ENCODE results near the gene DNMT1. TPM values are rescaled to one million over a fixed set of nuclear protein-coding genes. Genes with fewer than 3 reads are reported as not detected.

The DNMT1 gene
- total RNA-seq, 1 experiment from 2014 or later, result 383 TPM

DNA sequence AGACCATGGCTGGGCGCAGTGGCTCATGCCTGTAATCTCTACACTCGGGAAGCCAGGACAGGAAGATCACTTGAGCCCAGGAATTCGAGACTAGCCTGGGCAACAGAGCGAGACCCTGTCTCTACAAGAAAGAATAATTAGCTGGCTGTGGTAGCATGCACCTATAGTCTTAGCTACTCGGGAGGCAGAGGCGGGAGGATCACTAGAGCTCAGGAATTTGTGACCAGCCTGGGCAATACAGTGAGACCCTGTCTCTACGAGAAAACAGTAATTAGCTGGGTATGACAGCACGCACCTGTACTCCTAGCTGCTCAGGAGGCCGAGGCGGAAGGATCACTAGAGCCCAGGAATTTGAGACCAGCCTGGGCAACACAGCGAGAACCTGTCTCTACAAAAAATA lies 7.4 kb downstream of the DNMT1 start:
- H3K4me3 ChIP-seq (ENCODE audit: low read depth, low read length, poor library complexity, severe bottlenecking), result no peak overlapping the region
- H3K36me3 ChIP-seq (ENCODE audit: insufficient read depth, low read length, poor library complexity, severe bottlenecking), result peaks cover 52% of the 10 kb centered on the region
- intact Hi-C loops (cut with micrococcal nuclease; ENCODE audit: unreplicated experiment), result no loop called here
- H3K4me1 ChIP-seq (ENCODE audit: insufficient read depth, low read length, poor library complexity, severe bottlenecking), result no peaks in the 10 kb centered on the region
- POLR2A ChIA-PET (ENCODE audit: low non-redundant PET), result interaction anchor here (0.6 kb wide), 1 partner anchor 11 kb away, joined by 3 read pairs; no protein-coding TSS in a partner anchor
- H3K9me3 ChIP-seq (ENCODE audit: low read depth, low read length, poor library complexity, severe bottlenecking), result no peaks in the 10 kb centered on the region
- BruUV-seq (replicated peaks), result no TSS peak
- CTCF ChIA-PET, result no interaction called here
- no peaks in the 10 kb centered on the region for H3K27me3 ChIP-seq (replicated peaks; ENCODE audit: insufficient read depth, low read depth, low read length, poor library complexity)
- TF ChIP-seq EZH2 (IDR thresholded peaks at IDR 0.05; ENCODE audit: borderline replicate concordance, low read depth, low read length, poor library complexity, severe bottlenecking), result no peak
- TF ChIP-seq, protein P1, sequence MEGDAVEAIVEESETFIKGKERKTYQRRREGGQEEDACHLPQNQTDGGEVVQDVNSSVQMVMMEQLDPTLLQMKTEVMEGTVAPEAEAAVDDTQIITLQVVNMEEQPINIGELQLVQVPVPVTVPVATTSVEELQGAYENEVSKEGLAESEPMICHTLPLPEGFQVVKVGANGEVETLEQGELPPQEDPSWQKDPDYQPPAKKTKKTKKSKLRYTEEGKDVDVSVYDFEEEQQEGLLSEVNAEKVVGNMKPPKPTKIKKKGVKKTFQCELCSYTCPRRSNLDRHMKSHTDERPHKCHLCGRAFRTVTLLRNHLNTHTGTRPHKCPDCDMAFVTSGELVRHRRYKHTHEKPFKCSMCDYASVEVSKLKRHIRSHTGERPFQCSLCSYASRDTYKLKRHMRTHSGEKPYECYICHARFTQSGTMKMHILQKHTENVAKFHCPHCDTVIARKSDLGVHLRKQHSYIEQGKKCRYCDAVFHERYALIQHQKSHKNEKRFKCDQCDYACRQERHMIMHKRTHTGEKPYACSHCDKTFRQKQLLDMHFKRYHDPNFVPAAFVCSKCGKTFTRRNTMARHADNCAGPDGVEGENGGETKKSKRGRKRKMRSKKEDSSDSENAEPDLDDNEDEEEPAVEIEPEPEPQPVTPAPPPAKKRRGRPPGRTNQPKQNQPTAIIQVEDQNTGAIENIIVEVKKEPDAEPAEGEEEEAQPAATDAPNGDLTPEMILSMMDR (conservative IDR thresholded peaks at IDR 0.05; ENCODE audit: low read depth, low read length), result no peak
- no peak overlapping the region for H3K27ac ChIP-seq (ENCODE audit: low read depth, low read length, poor library complexity, severe bottlenecking)
- DNase-seq (ENCODE audit: low spot score), result no peak

DNA sequence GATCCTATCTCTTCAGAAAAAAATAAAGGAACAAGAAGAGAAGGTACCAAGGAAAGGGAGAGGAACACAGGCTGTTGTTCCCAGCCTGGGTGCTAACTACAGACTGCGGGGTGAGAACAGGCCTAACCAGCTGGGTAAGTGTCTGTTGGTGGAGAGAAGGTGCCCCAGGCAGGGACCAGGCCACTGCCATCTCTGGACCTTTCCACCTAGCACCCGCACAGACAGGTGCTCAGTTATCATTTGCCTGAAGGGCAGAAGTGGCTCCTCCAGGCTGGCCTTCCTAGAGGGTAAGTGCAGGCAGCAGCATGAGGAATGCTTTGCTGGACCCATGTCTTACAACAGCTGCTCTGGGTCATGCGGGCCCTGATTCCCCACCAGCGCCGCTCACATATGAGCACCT lies 10.1 kb downstream of the DNMT1 start:
- H3K27me3 ChIP-seq (replicated peaks; ENCODE audit: insufficient read depth, low read depth, low read length, poor library complexity), result no peaks in the 10 kb centered on the region
- no peak for DNase-seq (ENCODE audit: low spot score)
- H3K36me3 ChIP-seq (ENCODE audit: insufficient read depth, low read length, poor library complexity, severe bottlenecking), result peaks cover 56% of the 10 kb centered on the region
- TF ChIP-seq, protein P1 (conservative IDR thresholded peaks at IDR 0.05; ENCODE audit: low read depth, low read length), result no peak
- no peak for TF ChIP-seq EZH2 (IDR thresholded peaks at IDR 0.05; ENCODE audit: borderline replicate concordance, low read depth, low read length, poor library complexity, severe bottlenecking)
- H3K9me3 ChIP-seq (ENCODE audit: low read depth, low read length, poor library complexity, severe bottlenecking), result no peaks in the 10 kb centered on the region
- H3K4me1 ChIP-seq (ENCODE audit: insufficient read depth, low read length, poor library complexity, severe bottlenecking), result no peaks in the 10 kb centered on the region
- peak overlapping the region; percentile 21 for H3K27ac ChIP-seq (ENCODE audit: low read depth, low read length, poor library complexity, severe bottlenecking)
- BruUV-seq (replicated peaks), result no TSS peak
- POLR2A ChIA-PET (ENCODE audit: low non-redundant PET), result no interaction called here
- H3K4me3 ChIP-seq (ENCODE audit: low read depth, low read length, poor library complexity, severe bottlenecking), result no peak overlapping the region
- intact Hi-C loops (cut with micrococcal nuclease; ENCODE audit: unreplicated experiment), result no loop called here
- CTCF ChIA-PET, result no interaction called here

DNA sequence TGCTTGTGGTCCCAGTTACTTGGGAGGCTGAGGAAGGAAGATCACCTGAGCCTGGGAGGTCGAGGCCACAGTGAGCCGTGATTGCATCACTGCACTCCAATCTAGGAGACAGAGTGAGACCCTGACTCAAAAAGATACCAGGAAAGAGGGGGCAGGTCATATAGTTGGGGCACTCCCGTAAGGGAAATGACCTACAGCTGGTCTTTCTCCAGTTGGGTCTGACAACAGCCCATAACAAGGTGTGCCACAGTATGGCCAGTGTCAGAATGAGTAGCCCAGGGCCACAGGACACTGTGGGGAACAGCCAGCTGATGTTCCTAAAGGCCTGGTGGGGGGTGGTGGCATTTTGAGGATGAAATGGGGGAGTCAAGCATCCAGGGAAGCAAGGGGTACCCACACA lies 10.8 kb downstream of the DNMT1 start:
- ChIA-PET POLR2A (ENCODE audit: low non-redundant PET) (interaction anchor here (0.6 kb wide), 1 partner anchor 191 kb away, joined by 4 read pairs; no protein-coding TSS in a partner anchor), CTCF (no interaction called here)
- Histone ChIP-seq H3K9me3 (ENCODE audit: low read depth, low read length, poor library complexity, severe bottlenecking) (no peaks in the 10 kb centered on the region), H3K27ac (ENCODE audit: low read depth, low read length, poor library complexity, severe bottlenecking) (peak overlapping the region; percentile 21), H3K36me3 (ENCODE audit: insufficient read depth, low read length, poor library complexity, severe bottlenecking) (peaks cover 62% of the 10 kb centered on the region), H3K4me3 (ENCODE audit: low read depth, low read length, poor library complexity, severe bottlenecking) (no peak overlapping the region), H3K4me1 (ENCODE audit: insufficient read depth, low read length, poor library complexity, severe bottlenecking) (no peaks in the 10 kb centered on the region), H3K27me3 (replicated peaks; ENCODE audit: insufficient read depth, low read depth, low read length, poor library complexity) (no peaks in the 10 kb centered on the region)
- BruUV-seq (replicated peaks), result no TSS peak
- intact Hi-C loops (cut with micrococcal nuclease; ENCODE audit: unreplicated experiment), result no loop called here
- no peak for DNase-seq (ENCODE audit: low spot score)
- TF ChIP-seq EZH2 (IDR thresholded peaks at IDR 0.05; ENCODE audit: borderline replicate concordance, low read depth, low read length, poor library complexity, severe bottlenecking), result no peak
- TF ChIP-seq, protein P1 (conservative IDR thresholded peaks at IDR 0.05; ENCODE audit: low read depth, low read length), result no peak

All from A673 (cell line).